GM13977 (cell line): ENCODE measurements around the gene CEP152.

Experiments
- DNase-seq: peaks from one replicate; pipeline ENCODE4 v3.0.0; 2012; ENCODE audit warnings: low spot score
- in situ Hi-C: fragments of 300-500 bp; cut with MboI; formaldehyde crosslinking; loops from one replicate; pipeline ENCODE4 v1.12.0; 2022; ENCODE audit warnings: low sequenced_read_pairs, low pct_unique_long_range_greater_than_20kb, mixed read lengths, inconsistent platforms; ENCODE audit not compliant: unreplicated experiment
- TF ChIP-seq, protein P1 (sequence below): IDR thresholded peaks from 2 replicates; pipeline ENCODE4 v1.5.1; 2012; ENCODE audit warnings: mild to moderate bottlenecking, control low read depth; ENCODE audit not compliant: insufficient read depth; ENCODE audit errors: extremely low read depth, missing control alignments

The CEP152 gene

DNA sequence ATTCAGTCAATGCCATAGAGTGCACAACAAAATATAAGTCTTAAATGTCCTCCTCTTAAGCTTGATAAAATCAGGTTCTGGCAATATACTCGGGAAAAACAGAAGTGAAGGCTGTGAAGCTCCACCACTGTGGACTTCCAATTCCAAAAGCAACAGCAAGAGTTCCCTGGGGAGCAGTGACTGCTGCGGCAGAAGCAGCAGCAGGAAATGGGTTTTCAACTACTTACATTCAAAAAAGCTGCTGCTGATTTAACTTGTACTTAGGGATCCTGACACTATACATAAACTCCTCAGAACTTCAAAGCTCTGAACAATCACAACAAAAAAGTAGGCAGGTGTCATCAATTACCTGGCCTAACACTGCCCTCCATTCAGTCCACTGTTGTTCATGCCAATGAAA lies 4.7 kb downstream of the CEP152 start:
- in situ Hi-C loops, result loop anchor here (25.0 kb wide), 1 partner anchor 444 kb away; no protein-coding TSS in a partner anchor
- no peak for DNase-seq
- TF ChIP-seq, protein P1, sequence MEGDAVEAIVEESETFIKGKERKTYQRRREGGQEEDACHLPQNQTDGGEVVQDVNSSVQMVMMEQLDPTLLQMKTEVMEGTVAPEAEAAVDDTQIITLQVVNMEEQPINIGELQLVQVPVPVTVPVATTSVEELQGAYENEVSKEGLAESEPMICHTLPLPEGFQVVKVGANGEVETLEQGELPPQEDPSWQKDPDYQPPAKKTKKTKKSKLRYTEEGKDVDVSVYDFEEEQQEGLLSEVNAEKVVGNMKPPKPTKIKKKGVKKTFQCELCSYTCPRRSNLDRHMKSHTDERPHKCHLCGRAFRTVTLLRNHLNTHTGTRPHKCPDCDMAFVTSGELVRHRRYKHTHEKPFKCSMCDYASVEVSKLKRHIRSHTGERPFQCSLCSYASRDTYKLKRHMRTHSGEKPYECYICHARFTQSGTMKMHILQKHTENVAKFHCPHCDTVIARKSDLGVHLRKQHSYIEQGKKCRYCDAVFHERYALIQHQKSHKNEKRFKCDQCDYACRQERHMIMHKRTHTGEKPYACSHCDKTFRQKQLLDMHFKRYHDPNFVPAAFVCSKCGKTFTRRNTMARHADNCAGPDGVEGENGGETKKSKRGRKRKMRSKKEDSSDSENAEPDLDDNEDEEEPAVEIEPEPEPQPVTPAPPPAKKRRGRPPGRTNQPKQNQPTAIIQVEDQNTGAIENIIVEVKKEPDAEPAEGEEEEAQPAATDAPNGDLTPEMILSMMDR, result no peak

DNA sequence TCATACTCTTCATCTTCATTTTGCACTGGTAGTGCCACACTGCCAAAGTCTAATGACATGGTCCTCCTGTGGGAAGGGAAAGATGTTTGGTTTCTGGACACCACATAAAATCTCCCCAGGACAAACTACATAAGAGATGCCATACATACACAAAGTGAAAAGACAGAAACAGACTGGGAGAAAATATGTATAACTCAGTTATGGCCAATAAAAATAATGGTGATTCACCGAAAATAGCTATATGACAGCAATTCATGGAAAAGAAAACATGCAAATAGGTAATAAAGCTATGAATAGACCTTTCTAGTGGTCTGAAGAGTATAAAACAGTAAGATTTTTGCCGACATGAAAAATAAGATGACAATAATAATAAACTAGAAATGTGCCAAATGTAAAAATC lies 5.3 kb downstream of the CEP152 start:
- in situ Hi-C loops, result loop anchor here (25.0 kb wide), 1 partner anchor 443 kb away; no protein-coding TSS in a partner anchor
- TF ChIP-seq, protein P1, result no peak
- DNase-seq, result no peak

DNA sequence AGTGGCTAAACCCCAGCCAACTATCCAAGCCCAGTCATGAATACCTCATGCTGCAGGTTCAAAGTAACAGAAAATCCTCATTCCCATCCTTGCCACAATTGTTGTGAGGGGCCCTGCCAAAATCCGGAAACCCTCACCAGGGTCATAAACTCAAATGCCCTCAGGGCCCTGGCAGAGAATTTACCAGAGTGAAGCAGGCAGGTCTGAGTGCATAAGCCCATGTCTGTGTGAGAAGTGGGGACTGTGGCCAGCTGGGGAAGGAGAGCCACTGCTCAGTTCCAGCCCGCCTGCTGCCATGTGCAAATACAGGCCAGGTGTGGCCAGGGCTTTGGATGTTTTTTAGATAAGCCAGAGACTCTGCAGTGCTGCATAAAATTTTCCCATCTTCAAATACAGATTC lies 7.0 kb downstream of the CEP152 start:
- in situ Hi-C loops, result loop anchor here (25.0 kb wide), 1 partner anchor 442 kb away; no protein-coding TSS in a partner anchor
- DNase-seq, result no peak
- TF ChIP-seq, protein P1, result no peak

DNA sequence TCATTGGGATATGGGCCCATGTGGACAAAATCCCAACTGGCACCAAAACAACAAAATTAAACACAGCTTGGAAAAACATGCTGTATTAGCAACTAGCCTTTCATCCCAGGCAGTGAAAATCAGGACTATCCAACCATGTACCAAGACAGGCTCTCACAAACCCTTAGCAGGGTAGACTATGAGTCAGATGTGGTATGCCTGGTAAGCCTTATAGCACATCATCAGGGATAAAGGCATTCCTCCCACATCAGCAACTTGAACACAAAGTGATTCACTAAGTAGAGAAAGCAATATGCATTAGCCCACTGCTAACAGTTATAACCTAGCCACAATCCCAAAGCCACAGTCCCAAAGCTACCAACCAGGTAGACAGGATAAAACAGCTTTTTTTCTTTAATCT lies 8.0 kb downstream of the CEP152 start:
- in situ Hi-C loops, result loop anchor here (25.0 kb wide), 1 partner anchor 441 kb away; no protein-coding TSS in a partner anchor
- no peak for DNase-seq
- TF ChIP-seq, protein P1, result no peak

DNA sequence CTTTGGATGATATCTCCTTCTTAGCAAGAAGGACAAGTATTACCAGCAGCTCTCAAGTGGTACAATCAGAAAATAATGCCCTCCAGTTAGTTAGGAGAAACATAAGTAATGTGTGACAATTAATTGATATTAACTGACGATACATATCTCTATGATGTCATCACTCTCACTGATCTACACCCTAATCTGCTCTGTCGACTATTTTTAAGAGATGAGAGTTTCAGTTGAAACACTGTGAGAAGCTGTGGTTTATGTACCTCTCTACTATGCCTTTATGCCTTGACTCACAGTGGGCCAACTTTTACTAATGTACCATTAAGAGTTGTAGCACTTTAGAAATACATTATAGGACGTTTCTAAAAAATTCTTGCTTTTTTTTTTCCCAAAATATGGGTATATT lies 8.6 kb downstream of the CEP152 start:
- peak; percentile 39 for DNase-seq
- in situ Hi-C loops, result loop anchor here (25.0 kb wide), 1 partner anchor 440 kb away; no protein-coding TSS in a partner anchor

DNA sequence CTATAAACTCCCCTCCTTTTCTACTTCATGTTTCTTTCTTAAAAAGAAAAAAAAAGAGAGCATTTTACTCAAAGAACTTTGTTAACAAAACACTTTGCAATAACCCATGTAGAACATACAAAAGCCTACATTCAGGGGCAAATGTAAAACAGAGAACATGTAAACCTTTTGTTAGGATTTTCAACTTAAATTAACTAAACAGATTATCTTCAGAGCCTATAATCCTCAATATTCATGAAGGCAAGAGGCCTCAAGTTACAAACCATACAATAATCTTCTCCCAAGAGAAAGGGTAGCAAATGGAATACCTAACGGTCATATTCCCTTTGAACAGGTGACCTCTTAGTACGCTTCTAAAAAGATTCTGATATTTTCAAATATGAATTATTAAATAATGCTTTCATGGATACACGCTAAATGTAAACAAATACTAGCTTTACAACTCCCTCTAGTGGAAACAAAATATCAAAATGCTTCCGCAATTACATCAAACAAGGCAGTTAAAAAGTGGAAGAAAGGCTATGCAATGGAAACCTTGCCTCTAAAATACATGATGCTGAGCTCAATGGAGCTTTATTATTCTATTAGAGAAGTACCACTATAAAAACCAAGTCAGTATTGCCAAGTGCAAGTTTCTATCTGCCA lies 9.9 kb downstream of the CEP152 start:
- DNase-seq, result no peak
- TF ChIP-seq, protein P1, result peak; percentile 42
- in situ Hi-C loops, result loop anchor here (25.0 kb wide), 1 partner anchor 439 kb away; no protein-coding TSS in a partner anchor

More for the DNA sequence above, 8.6 kb downstream of the CEP152 start:
- TF ChIP-seq, protein P1, result no peak
